ENCODE results near the gene HOXD3.

The HOXD3 gene

GRCh38 chr2:176130147-176130956 is 26.8 kb upstream of the HOXD3 start:
- TF ChIP-seq, protein P1, sequence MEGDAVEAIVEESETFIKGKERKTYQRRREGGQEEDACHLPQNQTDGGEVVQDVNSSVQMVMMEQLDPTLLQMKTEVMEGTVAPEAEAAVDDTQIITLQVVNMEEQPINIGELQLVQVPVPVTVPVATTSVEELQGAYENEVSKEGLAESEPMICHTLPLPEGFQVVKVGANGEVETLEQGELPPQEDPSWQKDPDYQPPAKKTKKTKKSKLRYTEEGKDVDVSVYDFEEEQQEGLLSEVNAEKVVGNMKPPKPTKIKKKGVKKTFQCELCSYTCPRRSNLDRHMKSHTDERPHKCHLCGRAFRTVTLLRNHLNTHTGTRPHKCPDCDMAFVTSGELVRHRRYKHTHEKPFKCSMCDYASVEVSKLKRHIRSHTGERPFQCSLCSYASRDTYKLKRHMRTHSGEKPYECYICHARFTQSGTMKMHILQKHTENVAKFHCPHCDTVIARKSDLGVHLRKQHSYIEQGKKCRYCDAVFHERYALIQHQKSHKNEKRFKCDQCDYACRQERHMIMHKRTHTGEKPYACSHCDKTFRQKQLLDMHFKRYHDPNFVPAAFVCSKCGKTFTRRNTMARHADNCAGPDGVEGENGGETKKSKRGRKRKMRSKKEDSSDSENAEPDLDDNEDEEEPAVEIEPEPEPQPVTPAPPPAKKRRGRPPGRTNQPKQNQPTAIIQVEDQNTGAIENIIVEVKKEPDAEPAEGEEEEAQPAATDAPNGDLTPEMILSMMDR (IDR thresholded peaks at IDR 0.05; ENCODE audit: extremely low read depth, insufficient read depth, missing control alignments), result no peak
- no peak for DNase-seq (ENCODE audit: low spot score)
- in situ Hi-C loops (cut with MboI; ENCODE audit: low pct_unique_long_range_greater_than_20kb, low sequenced_read_pairs, unreplicated experiment), result no loop called here

DNA sequence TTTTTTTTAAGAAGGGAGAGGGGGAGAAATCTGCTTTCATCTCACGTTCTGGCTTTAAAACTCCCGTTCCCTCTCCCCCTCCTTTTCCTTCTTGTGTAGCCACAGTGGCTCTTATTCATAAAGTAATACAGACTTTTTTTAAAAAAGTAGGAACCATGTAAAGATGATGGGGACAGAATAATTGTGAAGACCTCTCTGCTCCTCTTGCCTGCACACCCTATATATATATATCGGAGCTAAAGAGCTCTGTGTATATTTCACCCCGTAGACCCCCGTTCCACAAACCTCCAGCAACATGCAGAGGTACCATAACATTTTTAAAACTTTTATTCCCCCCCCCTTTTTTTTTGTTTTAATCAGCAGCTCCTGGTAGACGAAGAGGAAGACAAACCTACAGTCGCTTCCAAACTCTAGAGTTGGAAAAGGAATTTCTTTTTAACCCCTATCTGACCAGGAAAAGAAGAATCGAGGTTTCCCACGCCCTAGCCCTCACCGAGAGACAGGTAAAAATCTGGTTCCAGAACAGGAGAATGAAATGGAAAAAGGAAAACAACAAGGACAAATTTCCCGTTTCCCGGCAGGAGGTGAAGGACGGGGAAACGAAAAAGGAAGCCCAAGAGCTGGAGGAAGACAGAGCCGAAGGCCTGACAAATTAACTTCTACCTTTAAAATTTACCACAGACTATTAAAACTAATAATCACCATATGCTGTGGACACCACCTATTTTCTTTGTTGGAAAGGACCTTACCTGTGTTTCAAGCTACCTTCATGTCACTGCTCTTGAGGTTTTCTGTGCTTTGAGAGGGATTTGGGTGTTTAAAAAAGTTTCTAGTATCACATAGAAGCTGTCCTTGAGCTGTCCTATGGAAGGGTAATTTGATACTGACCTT is 25.9 kb upstream of the HOXD3 start:
- in situ Hi-C loops (cut with MboI; ENCODE audit: low pct_unique_long_range_greater_than_20kb, low sequenced_read_pairs, unreplicated experiment), result no loop called here
- TF ChIP-seq, protein P1 (IDR thresholded peaks at IDR 0.05; ENCODE audit: extremely low read depth, insufficient read depth, missing control alignments), result no peak
- no peak for DNase-seq (ENCODE audit: low spot score)

DNA sequence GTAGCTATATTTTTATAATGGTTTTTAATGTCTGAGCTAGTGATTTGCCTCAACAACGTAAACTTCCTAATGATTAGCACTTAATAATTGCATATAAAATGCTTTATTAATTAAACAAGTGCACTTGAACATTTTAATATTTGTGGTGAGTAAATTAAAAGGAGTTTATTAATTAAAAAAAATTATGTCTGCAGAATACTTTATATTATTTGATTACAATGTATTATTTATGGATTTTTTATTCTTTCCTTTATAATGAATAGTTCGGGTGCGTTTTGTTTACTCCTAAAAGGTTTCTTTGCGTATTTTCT is 25.3 kb upstream of the HOXD3 start:
- in situ Hi-C loops (cut with MboI; ENCODE audit: low pct_unique_long_range_greater_than_20kb, low sequenced_read_pairs, unreplicated experiment), result no loop called here
- TF ChIP-seq, protein P1 (IDR thresholded peaks at IDR 0.05; ENCODE audit: extremely low read depth, insufficient read depth, missing control alignments), result no peak
- no peak for DNase-seq (ENCODE audit: low spot score)

DNA sequence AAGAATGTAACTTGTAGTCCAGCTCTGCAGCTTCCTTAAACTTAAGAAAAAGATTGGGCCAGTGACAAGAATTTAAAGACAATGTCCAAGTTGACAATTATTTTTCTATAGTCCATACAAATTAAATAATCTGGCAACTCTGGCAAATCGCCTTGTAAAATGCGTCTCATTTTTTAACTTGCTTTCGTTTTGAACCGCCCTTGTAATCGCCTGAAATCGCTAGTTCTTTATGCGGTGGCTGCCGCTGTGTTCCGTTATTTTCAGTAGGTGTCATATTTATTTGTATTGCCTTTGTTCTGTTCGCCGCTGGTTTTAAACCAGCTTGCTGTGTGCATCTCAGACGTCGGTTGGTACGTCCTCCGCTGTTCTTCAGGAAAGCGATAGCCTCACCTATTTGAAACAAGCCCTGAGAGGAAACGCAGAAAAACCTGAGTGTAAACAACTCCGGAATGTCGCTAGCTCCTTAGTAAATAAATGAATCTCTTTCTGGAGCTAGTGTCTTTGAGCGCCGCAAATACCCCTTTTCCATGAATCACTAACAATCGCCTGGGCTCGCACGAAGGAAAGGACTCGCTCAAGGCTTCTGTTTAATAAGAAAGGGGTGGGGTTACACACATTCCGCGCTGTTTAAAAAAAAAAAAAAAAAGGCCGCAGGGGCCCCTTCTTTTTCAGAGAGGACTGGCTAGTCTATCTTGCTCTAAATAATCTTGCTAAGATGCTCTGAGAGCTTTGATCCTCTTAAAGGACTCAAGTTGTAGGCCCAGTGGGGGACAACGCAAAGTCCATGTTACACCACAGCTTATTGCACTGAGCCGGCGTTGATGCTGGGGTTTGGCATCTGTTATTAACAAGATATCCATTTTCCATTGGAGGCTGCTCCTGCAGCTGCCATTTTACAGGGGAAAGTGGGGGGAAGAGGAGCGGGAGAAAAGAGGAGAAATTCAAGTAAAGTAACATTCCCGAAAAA is 24.6 kb upstream of the HOXD3 start:
- in situ Hi-C loops (cut with MboI; ENCODE audit: low pct_unique_long_range_greater_than_20kb, low sequenced_read_pairs, unreplicated experiment), result no loop called here
- DNase-seq (ENCODE audit: low spot score), result no peak
- TF ChIP-seq, protein P1 (IDR thresholded peaks at IDR 0.05; ENCODE audit: extremely low read depth, insufficient read depth, missing control alignments), result no peak

GRCh38 chr2:176133389-176133788 is 23.7 kb upstream of the HOXD3 start:
- DNase-seq (ENCODE audit: low spot score), result no peak
- in situ Hi-C loops (cut with MboI; ENCODE audit: low pct_unique_long_range_greater_than_20kb, low sequenced_read_pairs, unreplicated experiment), result no loop called here
- TF ChIP-seq, protein P1 (IDR thresholded peaks at IDR 0.05; ENCODE audit: extremely low read depth, insufficient read depth, missing control alignments), result no peak

- no peak for DNase-seq (ENCODE audit: low spot score)
- in situ Hi-C loops (cut with MboI; ENCODE audit: low pct_unique_long_range_greater_than_20kb, low sequenced_read_pairs, unreplicated experiment), result no loop called here
Observed at GRCh38 chr2:176134035-176134434, 23.1 kb upstream of the HOXD3 start.

More at GRCh38 chr2:176134035-176134434, 23.1 kb upstream of the HOXD3 start:
- TF ChIP-seq, protein P1 (IDR thresholded peaks at IDR 0.05; ENCODE audit: extremely low read depth, insufficient read depth, missing control alignments), result no peak

Measured in GM13977 (cell line).